Aorta (tissue), 5 donors: ENCODE data around the gene CCDC85B. TPM values are rescaled to one million over a fixed set of nuclear protein-coding genes. Genes with fewer than 3 reads are reported as not detected.
A peak's percentile ranks its signal among the peaks of the same experiment; 100 is the strongest.

Experiments used
- ATAC-seq: fragments of 200-7000 bp; cut with Tn5 transposase; one replicate; pipeline ENCODE4 v1.9.1; 2022; ENCODE audit warnings: moderate library complexity; ENCODE audit not compliant: low FRiP score
- DNase-seq, 2 donors: peaks; one replicate each; pipeline ENCODE4 v3.0.0-alpha.2; 2020
- H3K27ac ChIP-seq, 2 donors: one replicate each; pipeline ENCODE4 v1.5.1; 2013; ENCODE audit warnings: low read length in 2 of 2, mild to moderate bottlenecking in 2 of 2, moderate library complexity in 2 of 2, control low read depth in 1 of 2, inconsistent platforms in 1 of 2, low read depth in 1 of 2
- H3K27me3 ChIP-seq, 2 donors: one replicate each; pipeline ENCODE4 v1.6.1; 2013; ENCODE audit warnings: control low read depth in 1 of 2, low read length in 1 of 2, mild to moderate bottlenecking in 1 of 2, moderate library complexity in 1 of 2; ENCODE audit not compliant: insufficient read depth in 2 of 2, control insufficient read depth in 1 of 2
- H3K36me3 ChIP-seq, 2 donors: one replicate each; pipeline ENCODE4 v1.6.1; 2013; ENCODE audit warnings: control low read depth in 1 of 2, low read length in 1 of 2, mild to moderate bottlenecking in 1 of 2; ENCODE audit not compliant: insufficient read depth in 2 of 2, control insufficient read depth in 1 of 2
- H3K4me1 ChIP-seq, 2 donors: one replicate each; pipeline ENCODE4 v1.6.1; 2013; ENCODE audit warnings: low read length in 2 of 2, control low read depth in 1 of 2, mild to moderate bottlenecking in 1 of 2, moderate library complexity in 1 of 2; ENCODE audit not compliant: insufficient read depth in 2 of 2, control insufficient read depth in 1 of 2
- H3K4me3 ChIP-seq, 2 donors: one replicate each; pipeline ENCODE4 v1.5.1; 2013; ENCODE audit warnings: low read length in 2 of 2, control low read depth in 1 of 2, mild to moderate bottlenecking in 1 of 2
- H3K9me3 ChIP-seq: one replicate; pipeline ENCODE4 v1.6.1; 2013; ENCODE audit warnings: mild to moderate bottlenecking, low read length; ENCODE audit not compliant: control insufficient read depth
- WGBS, 2 donors: extraction: QIAGEN DNeasy Blood & Tissue Kit; methylation state at CpG; one replicate each; pipeline ENCODE4 v1.1.7; 2013; 5-methylcytosine and 5-hydroxymethylcytosine counted together
- intact Hi-C, 2 donors: fragments of 100-400 bp; cut with DNase I; formaldehyde crosslinking; loops; one replicate each; pipeline versions ENCODE4 v1.14.2 to v1.15.0; 2022
- polyA plus RNA-seq, 2 donors: library from polyadenylated mRNA; stranded (reverse); fragments of 200-250 nt; gene quantifications; one replicate each; pipeline ENCODE4 v1.2.3, GENCODE V29; 2013
- total RNA-seq, 2 donors: library from RNA; stranded (reverse); fragmentation: NEBNext Ultra II Directional; extraction: Animal tissue kit (Norgen Biotek cat#: 25700); gene quantifications; one replicate each; pipeline ENCODE4 v1.2.1, GENCODE V29; 2021
- donor health status: healthy with polysubstance abuse.
- donor health status: Bipolar disorder and iron deficiency.
- donor health status: DM: no; HTN: no; CAD: no.
- donor health status: DM: no; HTN: no; CAD: no.
- donor health status: DM: yes; HTN: yes; CAD: no.

CCDC85B gene
- total and polyA plus RNA-seq, 4 donors, result 23.9 to 72.8 (median 38.5) TPM

- Histone ChIP-seq H3K27me3 (no peaks in the 10 kb centered on the region), H3K27ac (peak within 1 kb of the TSS; percentile 96 to 97), H3K36me3 (peaks cover 0 to 8% of the 10 kb centered on the region in 2 donors), H3K9me3 (no peaks in the 10 kb centered on the region), H3K4me1 (no peaks in the 10 kb centered on the region), H3K4me3 (peak within 1 kb of the TSS; percentile 16 to 64)
- 0 to 1% methylated on average over 75 to 78 of the region's 78 CpGs for WGBS, 2 donors
- peak; percentile 85 for ATAC-seq
- intact Hi-C loops, result no loop called here
- DNase-seq, result peak; percentile 97 to 99
Measured at GRCh38 chr11:65860278-65861164, 30.0 kb upstream of the CCDC85B start, which contains the start of gene MUS81. Gene MUS81, plus strand, starts transcription at chr11:65860433. Its CDS starts 321 bp downstream, at chr11:65860754.

GRCh38 chr11:65861165-65861505, 29.3 kb upstream of the CCDC85B start:
- WGBS, 2 donors, result 1 to 3% methylated on average over 14 of the region's 14 CpGs
- H3K27ac ChIP-seq, result peak overlapping the region; percentile 59 to 97
- peaks cover 0 to 8% of the 10 kb centered on the region in 2 donors for H3K36me3 ChIP-seq
- no peaks in the 10 kb centered on the region for H3K9me3 ChIP-seq
- intact Hi-C loops, result no loop called here
- H3K4me1 ChIP-seq, result no peaks in the 10 kb centered on the region
- H3K27me3 ChIP-seq, result no peaks in the 10 kb centered on the region
- DNase-seq (peak; percentile 53 to 79), ATAC-seq (no peak)
- H3K4me3 ChIP-seq, result peak overlapping the region; percentile 16 to 64

- H3K4me3 ChIP-seq, result peak overlapping the region in 1 of 2 donors; percentile 64
- H3K36me3 ChIP-seq, result peaks cover 0 to 8% of the 10 kb centered on the region in 2 donors
- 76 to 77% methylated on average over 13 of the region's 13 CpGs for WGBS, 2 donors
- no peaks in the 10 kb centered on the region for H3K4me1 ChIP-seq
- ATAC-seq (no peak), DNase-seq (peak; percentile 46 to 61)
- no peaks in the 10 kb centered on the region for H3K9me3 ChIP-seq
- intact Hi-C loops, result no loop called here
- no peak overlapping the region for H3K27ac ChIP-seq
- H3K27me3 ChIP-seq, result no peaks in the 10 kb centered on the region
Measured at GRCh38 chr11:65861533-65862183, 28.8 kb upstream of the CCDC85B start.

GRCh38 chr11:65862191-65862735, 28.2 kb upstream of the CCDC85B start:
- no peak overlapping the region for H3K4me3 ChIP-seq

GRCh38 chr11:65862941-65863888, 27.3 kb upstream of the CCDC85B start:
- intact Hi-C loops, result no loop called here
- ATAC-seq (no peak), DNase-seq (peak; percentile 50 to 67)
- Histone ChIP-seq H3K4me1 (no peaks in the 10 kb centered on the region), H3K27me3 (no peaks in the 10 kb centered on the region), H3K27ac (no peak overlapping the region), H3K4me3 (no peak overlapping the region), H3K9me3 (no peaks in the 10 kb centered on the region), H3K36me3 (peaks cover 0 to 8% of the 10 kb centered on the region in 2 donors)
- 76% methylated on average over 24 of the region's 24 CpGs for WGBS, 2 donors

More at GRCh38 chr11:65862191-65862735, 28.2 kb upstream of the CCDC85B start:
- H3K9me3 ChIP-seq, result no peaks in the 10 kb centered on the region
- H3K27me3 ChIP-seq, result no peaks in the 10 kb centered on the region
- DNase-seq, result peak; percentile 34 to 55
- 72 to 90% methylated on average over 4 to 5 of the region's 5 CpGs for WGBS, 2 donors
- no peak for ATAC-seq
- peaks cover 0 to 8% of the 10 kb centered on the region in 2 donors for H3K36me3 ChIP-seq
- H3K27ac ChIP-seq, result no peak overlapping the region
- H3K4me1 ChIP-seq, result no peaks in the 10 kb centered on the region
- intact Hi-C loops, result no loop called here

- 75 to 80% methylated on average over 12 of the region's 12 CpGs for WGBS, 2 donors
- Histone ChIP-seq H3K36me3 (peaks cover 0 to 8% of the 10 kb centered on the region in 2 donors), H3K27me3 (no peaks in the 10 kb centered on the region), H3K4me3 (no peak overlapping the region), H3K4me1 (no peaks in the 10 kb centered on the region), H3K27ac (no peak overlapping the region), H3K9me3 (no peaks in the 10 kb centered on the region)
- peak in 1 of 2 donors; percentile 68 for DNase-seq
- no peak for ATAC-seq
- intact Hi-C loops, result no loop called here
Measured at GRCh38 chr11:65863889-65864705, 26.4 kb upstream of the CCDC85B start.

GRCh38 chr11:65864706-65865471, 25.6 kb upstream of the CCDC85B start:
- H3K27me3 ChIP-seq, result no peaks in the 10 kb centered on the region

More at GRCh38 chr11:65864706-65865471, 25.6 kb upstream of the CCDC85B start:
- intact Hi-C loops, result loop anchor here in 1 of 2 donors (5.0 kb wide), 1 partner anchor 102 kb away; no protein-coding TSS in a partner anchor
- 70 to 73% methylated on average over 18 of the region's 18 CpGs for WGBS, 2 donors
- Histone ChIP-seq H3K4me3 (no peak overlapping the region), H3K27ac (no peak overlapping the region), H3K36me3 (peaks cover 0 to 8% of the 10 kb centered on the region in 2 donors), H3K4me1 (no peaks in the 10 kb centered on the region), H3K9me3 (no peaks in the 10 kb centered on the region)
- DNase-seq, result peak in 1 of 2 donors; percentile 46
- ATAC-seq, result no peak
